ENCODE results near the gene CUL9.
A peak's percentile ranks its signal among the peaks of the same experiment; 100 is the strongest.

The CUL9 gene

DNA sequence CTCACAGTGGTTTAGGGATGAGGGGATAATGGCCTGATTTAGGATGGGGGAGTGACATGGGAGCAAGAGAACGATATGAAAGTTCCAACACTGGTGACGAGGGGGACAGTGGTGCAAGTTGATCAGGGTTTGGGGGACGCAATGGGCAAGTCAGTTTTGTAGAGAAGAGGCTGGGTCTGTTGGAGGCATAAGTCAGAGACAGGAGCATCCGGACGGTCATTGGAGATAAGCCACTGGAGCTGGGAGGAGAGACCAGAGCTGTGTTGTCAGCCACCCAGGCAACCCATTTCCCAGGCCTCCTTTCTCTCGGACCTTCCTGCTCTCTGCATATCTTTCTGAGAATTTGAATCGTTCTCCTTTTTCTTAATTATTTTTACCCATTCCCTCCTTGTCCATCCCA lies 37.8 kb downstream of the CUL9 start:
- TF ChIP-seq GATA1 (IDR thresholded peaks at IDR 0.05; ENCODE audit: low read depth, low read length) (no peak), POLR2A (IDR thresholded peaks at IDR 0.05; ENCODE audit: low read length) (no peak)
- no peak for DNase-seq

- DNase-seq: no peak
- no peak for TF ChIP-seq GATA1 (IDR thresholded peaks at IDR 0.05; ENCODE audit: low read depth, low read length)
- no peak for TF ChIP-seq POLR2A (IDR thresholded peaks at IDR 0.05; ENCODE audit: low read length)
Observed at GRCh38 chr6:43220439-43220951, 38.5 kb downstream of the CUL9 start.

DNA sequence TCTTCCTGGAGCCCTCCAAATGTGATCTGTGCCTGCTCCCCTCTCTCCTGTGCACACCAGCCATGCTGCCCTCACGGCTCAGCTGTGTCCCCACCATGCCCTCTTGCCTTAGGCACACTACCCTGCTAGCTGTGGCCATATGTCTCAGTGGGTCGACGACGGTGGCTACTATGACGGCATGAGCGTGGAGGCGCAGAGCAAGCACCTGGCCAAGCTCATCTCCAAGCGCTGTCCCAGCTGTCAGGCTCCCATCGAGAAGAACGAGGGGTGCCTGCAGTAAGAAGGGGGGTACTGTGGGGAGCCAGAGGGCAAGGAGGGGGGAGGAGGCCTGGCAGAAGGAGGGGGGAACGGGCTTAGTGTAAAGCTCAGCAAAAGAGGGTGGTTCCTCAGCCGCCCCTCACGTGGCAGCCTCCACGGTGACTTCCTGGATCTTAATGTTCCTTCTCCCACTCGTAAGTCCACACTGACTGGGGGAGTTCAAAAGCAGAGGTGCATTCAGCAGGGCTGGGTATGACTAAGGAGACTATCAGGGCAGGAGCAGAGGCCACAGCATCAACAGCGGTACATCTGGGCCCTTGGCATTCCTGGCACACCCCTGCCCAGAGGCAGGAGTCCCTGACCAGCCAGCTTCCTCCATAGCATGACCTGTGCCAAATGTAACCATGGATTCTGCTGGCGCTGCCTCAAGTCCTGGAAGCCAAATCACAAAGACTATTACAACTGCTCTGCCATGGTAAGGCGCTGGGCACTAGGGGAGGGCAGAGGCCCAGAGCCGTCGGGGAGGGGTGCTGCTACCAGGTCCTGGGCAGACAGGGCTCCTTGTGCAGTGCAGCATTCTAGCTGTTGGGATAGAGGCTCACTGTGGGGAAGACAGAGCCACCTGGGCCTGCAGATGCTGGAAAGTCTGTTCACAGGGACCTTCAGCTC lies 39.3 kb downstream of the CUL9 start:
- DNase-seq: no peak
- TF ChIP-seq GATA1 (IDR thresholded peaks at IDR 0.05; ENCODE audit: low read depth, low read length) (no peak), POLR2A (IDR thresholded peaks at IDR 0.05; ENCODE audit: low read length) (no peak)

DNA sequence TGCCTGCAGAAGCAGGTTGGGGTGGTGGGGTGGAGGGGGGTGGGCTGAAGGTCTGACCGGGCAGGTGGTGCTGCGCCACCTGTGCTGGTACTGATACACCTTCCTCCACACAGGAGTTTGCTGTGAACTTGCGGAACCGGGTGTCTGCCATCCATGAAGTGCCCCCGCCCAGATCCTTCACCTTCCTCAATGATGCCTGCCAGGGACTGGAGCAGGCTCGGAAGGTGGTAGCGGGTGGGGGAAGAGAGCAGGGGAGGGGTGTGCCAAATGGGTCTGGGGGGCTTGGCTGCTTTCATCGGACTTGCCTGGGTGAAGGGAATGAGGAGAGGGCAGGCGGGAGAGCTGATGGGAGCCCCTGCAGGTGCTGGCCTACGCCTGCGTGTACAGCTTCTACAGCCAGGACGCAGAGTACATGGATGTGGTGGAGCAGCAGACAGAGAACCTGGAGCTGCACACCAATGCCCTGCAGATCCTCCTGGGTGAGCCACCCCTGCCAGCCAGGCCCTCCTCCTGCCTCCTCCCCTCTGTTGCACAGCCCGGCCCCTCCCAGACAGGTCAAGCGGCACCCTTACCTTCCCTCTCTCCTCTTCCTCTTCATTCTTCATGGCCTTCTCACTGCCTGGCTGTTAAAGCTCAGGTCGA lies 40.5 kb downstream of the CUL9 start:
- no peak for TF ChIP-seq GATA1 (IDR thresholded peaks at IDR 0.05; ENCODE audit: low read depth, low read length)
- no peak for TF ChIP-seq POLR2A (IDR thresholded peaks at IDR 0.05; ENCODE audit: low read length)
- DNase-seq: no peak

DNA sequence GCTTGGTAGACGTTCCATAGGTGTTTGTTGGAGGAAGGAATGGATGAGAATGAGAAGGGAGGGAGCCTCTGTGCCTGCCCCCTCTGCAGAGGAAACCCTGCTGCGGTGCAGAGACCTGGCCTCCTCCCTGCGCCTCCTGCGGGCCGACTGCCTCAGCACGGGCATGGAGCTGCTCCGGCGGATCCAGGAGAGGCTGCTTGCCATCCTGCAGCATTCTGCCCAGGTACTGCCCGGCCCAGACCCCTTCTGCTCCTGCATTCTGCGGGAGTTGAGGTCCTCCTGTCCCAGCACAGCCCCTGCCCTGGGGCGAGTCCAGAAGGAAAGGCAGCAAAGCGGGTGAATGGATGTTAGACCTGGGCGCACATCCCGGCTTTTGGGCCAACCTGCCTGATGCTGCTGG lies 41.2 kb downstream of the CUL9 start:
- TF ChIP-seq POLR2A (IDR thresholded peaks at IDR 0.05; ENCODE audit: low read length) (no peak), GATA1 (IDR thresholded peaks at IDR 0.05; ENCODE audit: low read depth, low read length) (no peak)
- no peak for DNase-seq

DNA sequence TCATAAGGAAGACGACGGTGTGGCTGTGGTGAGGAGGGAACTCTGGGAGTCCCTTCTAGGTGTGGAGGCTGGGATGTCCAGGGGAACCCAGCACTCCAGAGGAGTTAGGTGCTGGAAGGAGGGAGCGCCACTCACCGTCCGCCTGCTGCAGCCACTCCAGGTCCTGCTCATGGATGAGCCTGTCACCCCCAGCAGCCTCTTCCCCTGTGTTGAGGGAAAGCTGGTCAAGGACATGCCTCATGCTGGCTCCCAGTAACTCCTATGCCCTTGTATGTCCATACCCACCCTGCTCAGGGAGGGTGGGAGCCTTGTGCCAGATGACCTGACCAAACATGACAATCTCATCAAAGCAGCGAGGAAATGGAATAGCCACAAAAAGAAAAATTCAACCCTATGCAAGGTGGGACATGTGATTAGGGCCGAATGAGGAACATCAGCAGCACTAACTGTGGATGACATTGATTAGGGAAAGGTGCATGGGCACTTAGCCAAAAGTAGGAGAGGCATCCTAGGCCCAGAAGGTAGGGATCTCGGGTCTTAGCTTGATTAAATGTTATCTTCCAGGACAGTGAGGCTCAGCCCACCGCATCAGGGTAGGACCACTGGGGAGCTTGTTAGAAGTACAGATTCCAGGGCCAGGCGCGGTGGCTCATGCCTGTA lies 44.3 kb downstream of the CUL9 start:
- peak in 1 of 2 experiments; percentile 76 for DNase-seq
- TF ChIP-seq GATA1 (IDR thresholded peaks at IDR 0.05; ENCODE audit: low read depth, low read length): no peak

DNA sequence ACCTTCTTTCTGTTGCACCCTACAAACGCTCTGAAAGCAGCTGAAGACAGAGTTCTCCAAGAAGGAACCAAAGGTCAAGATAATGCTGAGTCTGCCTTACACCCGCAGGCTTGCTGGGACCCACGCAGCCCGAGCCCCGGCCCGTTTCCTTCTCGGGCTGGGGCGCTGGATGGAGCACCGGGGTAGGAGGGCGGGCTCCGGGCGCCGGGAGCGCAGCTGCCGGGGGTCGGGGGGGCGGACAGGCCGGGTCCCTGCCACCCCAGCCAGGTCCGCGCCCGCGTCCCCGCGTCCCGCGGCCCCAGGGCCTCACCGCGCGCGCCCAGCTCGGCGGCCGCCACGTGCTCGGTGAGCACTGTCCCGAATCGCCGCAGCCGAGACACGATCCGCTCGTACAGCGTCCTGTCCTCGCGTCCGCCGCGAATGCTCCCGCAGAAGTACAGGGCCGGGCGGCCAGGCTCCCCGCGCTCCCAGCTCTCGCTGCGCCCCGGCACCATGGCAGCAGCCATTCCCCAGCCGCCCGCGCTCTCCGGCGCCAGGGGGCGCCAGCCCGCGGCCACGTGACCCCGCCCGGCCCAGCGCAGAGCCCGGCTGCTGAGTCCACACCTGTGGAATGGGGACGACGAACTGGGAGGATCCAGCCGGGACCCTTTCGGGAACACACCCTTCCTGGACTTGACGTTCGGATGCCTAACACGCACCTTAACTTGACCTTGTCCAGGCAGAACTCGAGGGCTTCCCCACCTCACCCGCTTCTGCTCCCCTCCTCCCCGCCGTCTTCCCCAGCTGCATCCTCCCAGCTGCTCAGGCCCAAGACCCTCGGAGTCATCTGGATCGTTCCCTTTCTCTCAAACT lies 47.2 kb downstream of the CUL9 start, which contains the start of gene DNPH1:
TSS of gene DNPH1 (minus strand) at position 531 of the 852 bp plus-strand sequence. CDS start at position 506, 25 bp downstream.
- peak; percentile 79 to 88 for DNase-seq
- TF ChIP-seq GATA1 (IDR thresholded peaks at IDR 0.05; ENCODE audit: low read depth, low read length) (no peak), POLR2A (IDR thresholded peaks at IDR 0.05; ENCODE audit: low read length) (peak; percentile 56)

- DNase-seq: peak; percentile 31 to 43
- TF ChIP-seq POLR2A (IDR thresholded peaks at IDR 0.05; ENCODE audit: low read length) (no peak), GATA1 (IDR thresholded peaks at IDR 0.05; ENCODE audit: low read depth, low read length) (no peak)
Observed at GRCh38 chr6:43229803-43230620, 48.0 kb downstream of the CUL9 start.

GRCh38 chr6:43231053-43231452 lies 49.1 kb downstream of the CUL9 start:
- DNase-seq: no peak
- no peak for TF ChIP-seq GATA1 (IDR thresholded peaks at IDR 0.05; ENCODE audit: low read depth, low read length)

DNA sequence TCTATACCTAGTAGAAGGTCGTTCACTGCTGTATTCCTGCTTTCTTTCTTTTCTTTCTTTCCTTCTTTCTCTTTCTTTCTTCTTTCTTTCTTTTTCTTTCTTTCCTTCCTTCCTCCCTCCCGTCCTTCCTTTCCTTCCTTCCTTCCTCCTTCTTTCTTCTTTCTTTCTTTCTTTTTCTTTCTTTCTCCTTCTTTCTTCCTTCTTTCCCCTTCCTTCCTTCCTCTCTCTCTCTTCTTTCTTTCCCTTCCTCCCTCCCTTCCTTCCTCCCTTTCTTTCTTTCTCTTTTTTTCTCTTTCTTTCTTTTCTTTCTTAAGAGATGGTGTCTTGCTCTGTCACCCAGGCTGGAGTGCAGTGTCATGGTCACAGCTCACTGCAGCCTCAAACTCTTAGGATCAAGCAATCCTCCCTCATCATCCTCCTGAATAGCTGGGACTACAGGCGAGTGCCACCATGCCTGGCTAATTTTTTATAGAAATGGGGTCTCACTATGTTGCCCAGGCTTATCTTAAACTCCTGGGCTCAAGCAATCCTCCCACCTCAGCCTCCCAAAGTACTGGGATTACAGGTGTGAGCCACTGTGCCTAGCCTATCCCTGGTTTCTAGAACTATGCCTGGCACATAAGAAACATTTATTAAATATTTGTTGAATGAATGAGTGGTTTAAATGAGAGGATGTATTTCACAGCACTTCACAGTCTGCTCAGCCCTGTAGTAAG lies 49.9 kb downstream of the CUL9 start:
- no peak for DNase-seq
- TF ChIP-seq GATA1 (IDR thresholded peaks at IDR 0.05; ENCODE audit: low read depth, low read length) (no peak), POLR2A (IDR thresholded peaks at IDR 0.05; ENCODE audit: low read length) (no peak)

- no peak for DNase-seq
- TF ChIP-seq GATA1 (IDR thresholded peaks at IDR 0.05; ENCODE audit: low read depth, low read length): no peak
- no peak for TF ChIP-seq POLR2A (IDR thresholded peaks at IDR 0.05; ENCODE audit: low read length)
Observed at GRCh38 chr6:43235841-43236240, 53.8 kb downstream of the CUL9 start.

DNA sequence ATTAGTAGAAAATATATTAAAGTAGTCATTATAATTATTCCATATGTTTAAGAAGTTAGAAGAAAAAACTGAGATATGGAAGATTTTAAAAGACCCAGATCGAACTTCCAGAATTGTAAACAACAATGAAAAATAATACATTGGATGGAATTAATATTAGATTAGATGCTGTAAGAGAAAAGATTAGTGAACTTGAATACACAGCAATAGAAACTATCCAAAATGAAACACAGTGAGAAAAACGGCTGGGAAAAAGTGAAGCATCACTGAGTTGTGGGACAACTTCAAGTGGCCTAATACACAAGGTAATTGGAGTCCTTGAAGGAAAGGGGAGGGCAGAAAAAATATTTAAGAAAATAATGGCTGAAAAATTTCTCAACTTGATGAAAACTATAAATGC lies 57.1 kb downstream of the CUL9 start:
- no peak for TF ChIP-seq POLR2A (IDR thresholded peaks at IDR 0.05; ENCODE audit: low read length)
- no peak for TF ChIP-seq GATA1 (IDR thresholded peaks at IDR 0.05; ENCODE audit: low read depth, low read length)
- DNase-seq: no peak

Measured in erythroblast (primary cell).